Activated CD8-positive, alpha-beta memory T cell treated with anti-CD3 and anti-CD28 coated beads, Interleukin-2, amount 10 ng/mL, durations not matched to agents 7 days and 5 days (primary cell): Measurements from ENCODE around the gene COL1A1. TPM values are rescaled to one million over a fixed set of nuclear protein-coding genes. Genes with fewer than 3 reads are reported as not detected.
A peak's percentile ranks its signal among the peaks of the same experiment; 100 is the strongest.

Experiments
- ATAC-seq: fragments of 150-1000 bp; cut with Tn5 transposase; one replicate; pipeline ENCODE4 v1.10.0; 2021; ENCODE audit warnings: moderate library complexity
- CTCF ChIA-PET: fragments of 350-600 bp; sonication (Branson Sonifier 250); formaldehyde crosslinking; loops from one replicate; lab custom pipeline; 2021; ENCODE audit warnings: antibody characterized with exemption; lab: Charles Lee
- DNase-seq: peaks from one replicate; pipeline ENCODE4 v3.0.0-alpha.2; 2020
- H3K27ac Mint-ChIP-seq: one replicate; pipeline ENCODE4 v1.8.0; 2021; ENCODE audit warnings: mild to moderate bottlenecking, mixed read lengths
- H3K27me3 Mint-ChIP-seq: one replicate; pipeline ENCODE4 v1.8.0; 2021; ENCODE audit warnings: mixed read lengths
- H3K36me3 Mint-ChIP-seq: one replicate; pipeline ENCODE4 v1.8.0; 2021; ENCODE audit warnings: mild to moderate bottlenecking, mixed read lengths
- H3K4me1 Mint-ChIP-seq: one replicate; pipeline ENCODE4 v1.8.0; 2021; ENCODE audit warnings: mixed read lengths
- H3K4me3 Mint-ChIP-seq: one replicate; pipeline ENCODE4 v1.8.0; 2021; ENCODE audit warnings: mild to moderate bottlenecking, moderate library complexity, mixed read lengths
- H3K9me3 Mint-ChIP-seq: one replicate; pipeline ENCODE4 v1.8.0; 2022; ENCODE audit warnings: low read depth, mixed read lengths
- total RNA-seq, 2 experiments: library from RNA; stranded (reverse); gene quantifications; one replicate each; pipeline ENCODE4 v1.2.3, GENCODE V29; 2021

Gene COL1A1
- total RNA-seq, 2 experiments from 2014 or later: 0.67 to 1.6 TPM

GRCh38 chr17:50139185-50139783 lies 62.1 kb downstream of the COL1A1 start:
- CTCF ChIA-PET: interaction anchor here (0.6 to 5.5 kb wide), 18 partner anchors 9 to 309 kb away, joined by 3 to 66 read pairs (median 6); partner anchors contain the start of genes PPP1R9B and SAMD14
- no peak for ATAC-seq
- H3K4me1 Mint-ChIP-seq: peaks cover 44% of the 10 kb centered on the region
- H3K9me3 Mint-ChIP-seq: no peaks in the 10 kb centered on the region
- no peaks in the 10 kb centered on the region for H3K27me3 Mint-ChIP-seq
- peaks cover 67% of the 10 kb centered on the region for H3K36me3 Mint-ChIP-seq
- DNase-seq: no peak
- no peak overlapping the region for H3K4me3 Mint-ChIP-seq
- no peak overlapping the region for H3K27ac Mint-ChIP-seq

- no peaks in the 10 kb centered on the region for H3K27me3 Mint-ChIP-seq
- no peak for ATAC-seq
- CTCF ChIA-PET: interaction anchor here (1.6 to 2.0 kb wide), 2 partner anchors 11 to 24 kb away, joined by 5 to 10 read pairs; no protein-coding TSS in a partner anchor
- H3K4me1 Mint-ChIP-seq: peaks cover 33% of the 10 kb centered on the region
- no peaks in the 10 kb centered on the region for H3K9me3 Mint-ChIP-seq
- H3K27ac Mint-ChIP-seq: peak overlapping the region; percentile 44
- H3K4me3 Mint-ChIP-seq: no peak overlapping the region
- DNase-seq: no peak
- H3K36me3 Mint-ChIP-seq: peaks cover 53% of the 10 kb centered on the region
These were observed 64.4 kb downstream of the COL1A1 start for GRCh38 chr17:50137042-50137441.

GRCh38 chr17:50136096-50136687 lies 65.2 kb downstream of the COL1A1 start:
- DNase-seq (no peak), ATAC-seq (no peak)
- CTCF ChIA-PET: interaction anchor here (1.6 to 2.0 kb wide), 2 partner anchors 12 to 25 kb away, joined by 5 to 10 read pairs; no protein-coding TSS in a partner anchor
- Mint-ChIP-seq H3K4me1 (peaks cover 26% of the 10 kb centered on the region), H3K9me3 (no peaks in the 10 kb centered on the region), H3K4me3 (no peak overlapping the region), H3K27me3 (peaks cover 2% of the 10 kb centered on the region), H3K27ac (no peak overlapping the region), H3K36me3 (peaks cover 46% of the 10 kb centered on the region)

- H3K27me3 Mint-ChIP-seq: peaks cover 8% of the 10 kb centered on the region
- DNase-seq: no peak
- CTCF ChIA-PET: interaction anchor here (1.6 to 2.0 kb wide), 2 partner anchors 12 to 26 kb away, joined by 5 to 10 read pairs; no protein-coding TSS in a partner anchor
- H3K36me3 Mint-ChIP-seq: peaks cover 44% of the 10 kb centered on the region
- H3K27ac Mint-ChIP-seq: no peak overlapping the region
- H3K4me1 Mint-ChIP-seq: peaks cover 24% of the 10 kb centered on the region
- no peak for ATAC-seq
- no peaks in the 10 kb centered on the region for H3K9me3 Mint-ChIP-seq
- H3K4me3 Mint-ChIP-seq: no peak overlapping the region
These were observed 65.9 kb downstream of the COL1A1 start for GRCh38 chr17:50135316-50136095.

GRCh38 chr17:50134206-50135110 lies 67.0 kb downstream of the COL1A1 start:
- Mint-ChIP-seq H3K4me1 (peaks cover 19% of the 10 kb centered on the region), H3K36me3 (peaks cover 36% of the 10 kb centered on the region), H3K27me3 (peaks cover 12% of the 10 kb centered on the region), H3K4me3 (no peak overlapping the region), H3K9me3 (no peaks in the 10 kb centered on the region), H3K27ac (no peak overlapping the region)
- DNase-seq (no peak), ATAC-seq (no peak)
- CTCF ChIA-PET: no interaction called here

- Mint-ChIP-seq H3K27me3 (peaks cover 15% of the 10 kb centered on the region), H3K27ac (no peak overlapping the region), H3K9me3 (no peaks in the 10 kb centered on the region), H3K4me3 (no peak overlapping the region), H3K36me3 (peaks cover 30% of the 10 kb centered on the region), H3K4me1 (peaks cover 22% of the 10 kb centered on the region)
- no peak for DNase-seq
- ATAC-seq: no peak
- CTCF ChIA-PET: no interaction called here
These were observed 67.7 kb downstream of the COL1A1 start for GRCh38 chr17:50133769-50134099.

Other genes starting within 250 kb of the COL1A1 start
- under 1 TPM in 1 of 2 experiments, not detected in 1; 0.23 TPM for gene DLX4, start 232.4 kb downstream of the COL1A1 start, total RNA-seq
- not detected for gene DLX3, start 206.4 kb downstream of the COL1A1 start, total RNA-seq
- gene ITGA3, start 145.5 kb downstream of the COL1A1 start, total RNA-seq: 10 to 100 TPM; 10.3 to 11.3 TPM
- gene PDK2, start 106.3 kb downstream of the COL1A1 start, total RNA-seq: 10 to 100 TPM; 13.6 to 20.9 TPM
- 1 to 10 TPM in 1 of 2 experiments, under 1 TPM in 1; 0.35 to 1.1 TPM for gene SAMD14, start 71.5 kb downstream of the COL1A1 start, total RNA-seq
- 100 to 1,000 TPM; 108 to 121 TPM for gene PPP1R9B, start 51.0 kb downstream of the COL1A1 start, total RNA-seq
- gene SGCA, start 35.6 kb downstream of the COL1A1 start, total RNA-seq: under 1 TPM in 1 of 2 experiments, not detected in 1; 0.23 TPM
- under 1 TPM; 0.07 to 0.09 TPM for gene TMEM92, start 72.8 kb upstream of the COL1A1 start, total RNA-seq
- gene XYLT2, start 144.5 kb upstream of the COL1A1 start, total RNA-seq: 10 to 100 TPM; 33.1 to 38.2 TPM
- gene MRPL27, start 171.6 kb upstream of the COL1A1 start, total RNA-seq: 10 to 100 TPM; 65.7 to 81.8 TPM
- 10 to 100 TPM; 34.0 to 40.8 TPM for gene EME1, start 171.6 kb upstream of the COL1A1 start, total RNA-seq
- 10 to 100 TPM; 71.5 to 82.6 TPM for gene LRRC59, start 195.9 kb upstream of the COL1A1 start, total RNA-seq
- gene ACSF2, start 224.6 kb upstream of the COL1A1 start, total RNA-seq: 10 to 100 TPM; 34.6 to 49.4 TPM